ENCODE measurements around the gene STAT6. TPM values are rescaled to one million over a fixed set of nuclear protein-coding genes. Genes with fewer than 3 reads are reported as not detected.

STAT6 gene
- total RNA-seq, 1 experiment from 2014 or later: 44.4 TPM

- Histone ChIP-seq H3K79me1 (ENCODE audit: insufficient read depth, low read depth, low read length, poor library complexity, severe bottlenecking) (peaks cover 11% of the 10 kb centered on the region), H2BK120ac (ENCODE audit: low read depth, low read length, poor library complexity, severe bottlenecking) (no peak overlapping the region), H3K4me2 (ENCODE audit: insufficient read depth, insufficient read length, low read length) (peak overlapping the region; percentile 75), H3K14ac (ENCODE audit: insufficient read depth, low read length) (no peak overlapping the region; the same call in 1 of the 2 replicates), H2AK5ac (ENCODE audit: insufficient read length, low read length) (no peak overlapping the region), H3K4me1 (ENCODE audit: insufficient read depth, low read length) (peaks cover 17% of the 10 kb centered on the region), H3K18ac (ENCODE audit: insufficient read length, low read depth, low read length) (no peak overlapping the region), H3K23me2 (ENCODE audit: insufficient read length, low read depth, low read length, poor library complexity, severe bottlenecking) (peaks cover 4% of the 10 kb centered on the region), H2BK12ac (ENCODE audit: insufficient read length, low read depth, low read length) (no peak overlapping the region), H3K9ac (ENCODE audit: extremely low read depth, insufficient read length, low read length) (no peak overlapping the region), H3K27me3 (ENCODE audit: insufficient read depth, low read length) (no peaks in the 10 kb centered on the region), H2BK15ac (ENCODE audit: low read depth, low read length) (no peak overlapping the region), H2BK20ac (ENCODE audit: low read depth, low read length, poor library complexity, severe bottlenecking) (no peak overlapping the region), H4K5ac (ENCODE audit: insufficient read length, low read depth, low read length) (no peak overlapping the region), H4K20me1 (ENCODE audit: control insufficient read depth, insufficient read depth, insufficient read length) (no peaks in the 10 kb centered on the region), H4K8ac (replicated peaks; ENCODE audit: insufficient read length, low read depth, low read length) (no peak overlapping the region), H3K4ac (ENCODE audit: low read depth, low read length) (no peak overlapping the region), H3K79me2 (ENCODE audit: insufficient read depth, low read length) (peaks cover 19% of the 10 kb centered on the region; the same call in 1 of the 2 replicates), H3T11ph (ENCODE audit: low read length) (no peak overlapping the region), H3K9me3 (ENCODE audit: control insufficient read depth, low read depth, low read length) (no peaks in the 10 kb centered on the region), H3K23ac (ENCODE audit: insufficient read length, low read depth, low read length) (no peak overlapping the region), H3K27ac (ENCODE audit: insufficient read length, low read depth, low read length) (no peak overlapping the region), H4K91ac (ENCODE audit: insufficient read length, low read depth, low read length) (no peak overlapping the region), H2BK5ac (ENCODE audit: insufficient read length, low read length) (no peak overlapping the region), H2AFZ (ENCODE audit: low read length) (no peak overlapping the region), H3K56ac (ENCODE audit: insufficient read length, low read depth, low read length) (no peak overlapping the region)
- Mint-ChIP-seq H3K27ac (peak overlapping the region in 1 of 3 experiments; percentile 91; a peak in 2 of 7 replicates), H3K4me3 (peak overlapping the region; percentile 86 to 91), H3K27me3 (ENCODE audit: low read depth) (no peaks in the 10 kb centered on the region; the same call in 1 of the 2 replicates), H3K36me3 (ENCODE audit: insufficient read depth in 1 of 3, low read depth in 3 of 3) (peaks cover 7 to 10% (median 7%) of the 10 kb centered on the region in 3 experiments), H3K9me3 (peaks cover 2 to 6% of the 10 kb centered on the region in 2 experiments; a peak in 3 of 5 replicates), H3K4me1 (peaks cover 38 to 47% of the 10 kb centered on the region in 2 experiments)
- TF ChIP-seq CTCF (conservative IDR thresholded peaks at IDR 0.05): peak; percentile 44; the same call in 2 of the 3 replicates
- no CpG with 5 or more reads among the region's 26 CpGs for WGBS (ENCODE audit: extremely low coverage, insufficient read length, low lambda C conversion rate)
- DNase-seq: peak; percentile 89
These were observed 16.1 kb upstream of the STAT6 start for GRCh38 chr12:57127101-57127725.
